ENCODE results near the gene NCOA7. TPM values are rescaled to one million over a fixed set of nuclear protein-coding genes. Genes with fewer than 3 reads are reported as not detected.

NCOA7 gene
- total RNA-seq, 1 donor from 2014 or later, result 11.2 TPM

DNA sequence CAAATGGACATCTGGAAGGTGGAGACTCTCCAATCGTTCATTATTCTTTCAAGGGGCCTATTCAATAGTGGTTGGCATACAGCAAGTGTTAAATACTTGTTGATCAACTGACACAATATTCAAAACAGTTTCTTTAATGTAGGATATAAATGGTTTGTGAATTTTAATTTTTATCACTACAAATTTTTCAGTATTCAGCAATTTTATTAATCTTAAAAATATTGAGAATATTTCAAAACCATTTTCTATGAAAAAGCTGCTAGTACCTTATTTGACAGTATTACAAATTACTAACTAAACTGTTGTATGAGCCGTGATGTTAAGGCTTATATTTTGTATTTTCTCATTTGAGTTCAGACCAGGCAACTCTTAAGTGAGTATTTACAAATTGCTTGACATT lies 32.4 kb downstream of the NCOA7 start:
- TF ChIP-seq, protein P1, sequence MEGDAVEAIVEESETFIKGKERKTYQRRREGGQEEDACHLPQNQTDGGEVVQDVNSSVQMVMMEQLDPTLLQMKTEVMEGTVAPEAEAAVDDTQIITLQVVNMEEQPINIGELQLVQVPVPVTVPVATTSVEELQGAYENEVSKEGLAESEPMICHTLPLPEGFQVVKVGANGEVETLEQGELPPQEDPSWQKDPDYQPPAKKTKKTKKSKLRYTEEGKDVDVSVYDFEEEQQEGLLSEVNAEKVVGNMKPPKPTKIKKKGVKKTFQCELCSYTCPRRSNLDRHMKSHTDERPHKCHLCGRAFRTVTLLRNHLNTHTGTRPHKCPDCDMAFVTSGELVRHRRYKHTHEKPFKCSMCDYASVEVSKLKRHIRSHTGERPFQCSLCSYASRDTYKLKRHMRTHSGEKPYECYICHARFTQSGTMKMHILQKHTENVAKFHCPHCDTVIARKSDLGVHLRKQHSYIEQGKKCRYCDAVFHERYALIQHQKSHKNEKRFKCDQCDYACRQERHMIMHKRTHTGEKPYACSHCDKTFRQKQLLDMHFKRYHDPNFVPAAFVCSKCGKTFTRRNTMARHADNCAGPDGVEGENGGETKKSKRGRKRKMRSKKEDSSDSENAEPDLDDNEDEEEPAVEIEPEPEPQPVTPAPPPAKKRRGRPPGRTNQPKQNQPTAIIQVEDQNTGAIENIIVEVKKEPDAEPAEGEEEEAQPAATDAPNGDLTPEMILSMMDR (conservative IDR thresholded peaks at IDR 0.05), result no peak
- Mint-ChIP-seq H3K9me3 (no peaks in the 10 kb centered on the region), H3K36me3 (ENCODE audit: low read depth) (peaks cover 3% of the 10 kb centered on the region), H3K4me3 (no peak overlapping the region), H3K27ac (ENCODE audit: unreplicated experiment) (no peak overlapping the region), H3K4me1 (no peaks in the 10 kb centered on the region), H3K27me3 (ENCODE audit: low read depth) (no peaks in the 10 kb centered on the region)
- no peak for DNase-seq (ENCODE audit: low read depth, low spot score)

DNA sequence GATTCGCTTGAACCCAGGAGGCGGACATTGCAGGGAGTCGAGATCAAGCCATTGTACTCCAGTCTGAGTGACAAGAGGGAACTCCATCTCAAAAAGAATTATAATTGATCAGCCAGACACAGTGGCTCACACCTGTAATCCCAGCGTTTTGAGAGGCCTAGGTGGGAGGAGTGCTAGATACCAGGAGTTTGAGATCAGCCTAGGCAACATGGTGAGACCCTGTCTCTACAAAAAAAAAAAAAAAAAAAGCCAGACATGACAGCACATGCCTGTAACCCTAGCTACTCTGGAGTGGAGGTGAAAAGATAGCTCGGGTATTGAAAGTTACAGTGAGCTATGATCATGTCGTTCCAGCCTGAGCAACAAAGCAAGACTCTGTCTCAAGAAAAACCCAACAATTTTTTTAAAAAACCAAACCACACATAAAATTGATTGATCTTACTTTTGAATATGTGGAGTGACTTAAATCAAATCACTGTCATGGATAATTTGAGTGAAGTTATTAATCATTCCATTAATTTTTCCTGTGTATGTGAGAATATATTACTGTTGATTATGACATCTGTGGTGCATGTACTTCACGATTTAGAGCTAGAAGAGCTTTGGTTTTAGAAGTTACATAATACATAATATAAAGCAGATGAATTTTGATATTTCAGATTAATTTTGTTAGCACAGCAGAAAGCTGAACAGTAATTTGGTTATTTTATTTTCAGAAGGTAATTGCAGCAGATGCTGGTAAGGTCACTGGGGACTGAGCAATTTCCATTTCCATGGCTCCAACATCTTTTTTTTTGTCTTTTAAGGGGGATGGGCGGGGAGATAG lies 34.4 kb downstream of the NCOA7 start:
- no peak overlapping the region for H3K4me3 Mint-ChIP-seq
- no peaks in the 10 kb centered on the region for H3K27me3 Mint-ChIP-seq (ENCODE audit: low read depth)
- H3K27ac Mint-ChIP-seq (ENCODE audit: unreplicated experiment), result no peak overlapping the region
- DNase-seq (ENCODE audit: low read depth, low spot score), result no peak
- TF ChIP-seq, protein P1 (conservative IDR thresholded peaks at IDR 0.05), result no peak
- H3K36me3 Mint-ChIP-seq (ENCODE audit: low read depth), result peaks cover 3% of the 10 kb centered on the region
- H3K4me1 Mint-ChIP-seq, result no peaks in the 10 kb centered on the region
- no peaks in the 10 kb centered on the region for H3K9me3 Mint-ChIP-seq

DNA sequence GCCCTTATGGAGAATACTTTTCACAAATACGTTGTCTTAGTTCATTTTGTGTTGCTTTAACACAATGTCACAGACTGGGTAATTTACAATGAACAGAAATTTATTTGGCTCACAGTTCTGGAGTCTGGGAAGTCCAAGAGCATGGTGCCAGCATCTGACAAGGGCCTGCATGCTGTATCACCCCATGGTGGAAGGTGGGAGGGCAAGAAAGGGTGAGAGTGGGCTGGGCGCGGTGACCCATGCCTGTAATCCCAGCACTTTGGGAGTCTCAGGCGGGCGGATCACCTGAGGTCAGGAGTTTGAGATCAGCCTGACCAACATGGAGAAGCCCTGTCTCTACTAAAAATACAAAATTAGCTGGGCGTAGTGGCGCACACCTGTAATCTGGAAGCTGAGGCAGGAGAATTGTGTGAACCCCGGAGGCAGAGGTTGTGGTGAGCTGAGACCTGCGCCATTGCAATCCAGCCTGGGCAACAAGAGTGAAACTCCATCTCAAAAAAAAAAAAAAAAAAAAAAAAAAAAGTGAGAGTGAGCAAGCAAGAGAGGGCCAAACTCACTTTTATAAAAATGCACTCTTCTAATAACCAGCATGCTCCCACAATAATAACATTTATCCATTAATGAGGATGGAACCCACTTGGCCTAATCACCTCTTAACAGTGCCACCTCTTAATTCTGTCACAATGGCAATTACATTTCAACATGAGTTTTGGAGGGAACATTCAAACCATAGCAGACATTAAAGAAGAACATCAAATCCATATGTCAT lies 36.1 kb downstream of the NCOA7 start:
- H3K27ac Mint-ChIP-seq (ENCODE audit: unreplicated experiment), result no peak overlapping the region
- no peak for DNase-seq (ENCODE audit: low read depth, low spot score)
- TF ChIP-seq, protein P1 (conservative IDR thresholded peaks at IDR 0.05), result no peak
- no peak overlapping the region for H3K4me3 Mint-ChIP-seq
- no peaks in the 10 kb centered on the region for H3K9me3 Mint-ChIP-seq
- H3K27me3 Mint-ChIP-seq (ENCODE audit: low read depth), result no peaks in the 10 kb centered on the region
- no peaks in the 10 kb centered on the region for H3K4me1 Mint-ChIP-seq
- H3K36me3 Mint-ChIP-seq (ENCODE audit: low read depth), result no peaks in the 10 kb centered on the region

DNA sequence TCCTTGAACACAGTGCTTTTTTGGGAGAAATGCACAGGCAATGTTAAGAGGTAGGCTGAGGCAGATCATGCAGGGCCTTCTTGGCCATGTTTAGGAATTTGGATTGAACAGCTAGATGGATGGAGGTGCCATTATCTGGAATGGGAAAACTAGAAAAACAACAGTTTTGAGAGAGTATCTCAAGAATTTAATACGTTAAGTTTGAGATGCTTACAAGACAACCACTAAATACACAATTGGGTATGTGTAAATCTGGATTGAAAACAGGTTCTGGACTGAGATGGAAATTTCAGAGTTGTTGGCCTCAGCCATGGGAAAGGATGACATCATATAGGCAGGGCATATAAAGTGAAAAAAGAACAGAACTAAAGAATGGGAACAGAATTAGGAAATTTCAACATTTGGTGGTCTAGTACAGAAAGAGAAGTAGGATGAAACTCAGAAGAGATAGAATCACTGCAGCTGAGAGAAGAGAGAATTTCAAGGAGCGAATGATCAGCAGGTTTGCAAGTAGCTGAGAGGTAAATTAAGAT lies 37.1 kb downstream of the NCOA7 start:
- no peak for DNase-seq (ENCODE audit: low read depth, low spot score)
- no peaks in the 10 kb centered on the region for H3K27me3 Mint-ChIP-seq (ENCODE audit: low read depth)
- TF ChIP-seq, protein P1 (conservative IDR thresholded peaks at IDR 0.05), result no peak
- no peaks in the 10 kb centered on the region for H3K36me3 Mint-ChIP-seq (ENCODE audit: low read depth)
- H3K27ac Mint-ChIP-seq (ENCODE audit: unreplicated experiment), result no peak overlapping the region
- no peaks in the 10 kb centered on the region for H3K4me1 Mint-ChIP-seq
- H3K9me3 Mint-ChIP-seq, result no peaks in the 10 kb centered on the region
- H3K4me3 Mint-ChIP-seq, result no peak overlapping the region

DNA sequence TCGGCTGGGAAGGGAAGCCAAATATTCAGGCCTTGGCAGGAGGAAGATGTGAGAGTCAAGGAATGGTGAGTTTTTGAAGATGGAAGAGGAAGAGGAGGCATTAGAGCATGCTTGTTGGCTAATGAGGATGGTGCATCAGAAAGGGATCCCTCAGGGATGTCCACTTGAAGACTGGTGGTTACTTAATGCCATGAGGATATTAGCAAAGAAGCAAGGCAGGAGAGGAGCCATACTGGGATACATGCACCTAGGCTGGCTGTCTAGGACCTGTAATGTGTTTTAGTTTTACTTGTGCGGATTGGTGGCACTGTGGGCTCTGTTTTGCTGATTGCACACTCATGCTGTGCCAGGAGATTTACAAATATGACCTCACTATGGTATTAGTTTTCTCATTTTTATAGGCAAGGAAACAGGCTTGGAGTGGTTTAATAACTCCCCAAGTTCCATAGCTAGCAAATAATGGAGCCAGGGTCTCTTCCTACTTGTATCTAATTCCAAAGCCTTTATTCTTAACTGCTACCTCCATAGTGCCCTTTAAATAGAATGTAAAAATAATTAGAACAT lies 37.8 kb downstream of the NCOA7 start:
- Mint-ChIP-seq H3K36me3 (ENCODE audit: low read depth) (no peaks in the 10 kb centered on the region), H3K9me3 (no peaks in the 10 kb centered on the region), H3K27ac (ENCODE audit: unreplicated experiment) (no peak overlapping the region), H3K4me1 (no peaks in the 10 kb centered on the region), H3K27me3 (ENCODE audit: low read depth) (no peaks in the 10 kb centered on the region), H3K4me3 (no peak overlapping the region)
- TF ChIP-seq, protein P1 (conservative IDR thresholded peaks at IDR 0.05), result no peak
- DNase-seq (ENCODE audit: low read depth, low spot score), result no peak
